Smooth muscle cell (in vitro differentiated cells): ENCODE results near the gene PPP2R2C. TPM values are rescaled to one million over a fixed set of nuclear protein-coding genes. Genes with fewer than 3 reads are reported as not detected.

ENCODE experiments used
- DNase-seq: peaks from one replicate; lab custom pipeline; 2025; ENCODE audit not compliant: unreplicated experiment; lab: John Stamatoyannopoulos, UW
- H2AFZ ChIP-seq: fragments of 200-600 bp; sonication (generic); 2 replicates; pipeline ENCODE4 v1.6.0; 2016; ENCODE audit warnings: antibody characterized with exemption, low read depth, mild to moderate bottlenecking
- H3F3A ChIP-seq: fragments of 200-600 bp; sonication (generic); 2 replicates; pipeline ENCODE4 v1.6.0; 2017; ENCODE audit warnings: antibody characterized with exemption, low read depth
- H3K27ac ChIP-seq: fragments of 200-600 bp; sonication (generic); 2 replicates; pipeline ENCODE4 v1.5.1; 2016; ENCODE audit warnings: low read depth, mild to moderate bottlenecking
- H3K27me3 ChIP-seq: fragments of 200-600 bp; sonication (generic); 2 replicates; pipeline ENCODE4 v1.6.1; 2016; ENCODE audit warnings: low read depth, mild to moderate bottlenecking
- H3K36me3 ChIP-seq: fragments of 200-600 bp; sonication (generic); 2 replicates; pipeline ENCODE4 v1.5.1; 2016; ENCODE audit warnings: low read depth
- H3K4me1 ChIP-seq: fragments of 200-600 bp; sonication (generic); 2 replicates; pipeline ENCODE4 v1.5.1; 2016; ENCODE audit warnings: low read depth
- H3K4me2 ChIP-seq: fragments of 200-600 bp; sonication (generic); 2 replicates; pipeline ENCODE4 v1.6.0; 2016; ENCODE audit warnings: mild to moderate bottlenecking
- H3K4me3 ChIP-seq: fragments of 200-600 bp; sonication (generic); 2 replicates; pipeline ENCODE4 v1.5.1; 2016; ENCODE audit warnings: mild to moderate bottlenecking
- H3K79me2 ChIP-seq: fragments of 200-600 bp; sonication (generic); 2 replicates; pipeline ENCODE4 v1.6.0; 2016; ENCODE audit warnings: low read depth, mild to moderate bottlenecking
- H3K9ac ChIP-seq: fragments of 200-600 bp; sonication (generic); 2 replicates; pipeline ENCODE4 v1.6.0; 2016; ENCODE audit warnings: low read depth
- H3K9me3 ChIP-seq: fragments of 200-600 bp; sonication (generic); replicated peaks from 2 replicates; pipeline ENCODE4 v1.5.1; 2016; ENCODE audit warnings: low read depth
- H4K20me1 ChIP-seq: fragments of 200-600 bp; sonication (generic); 2 replicates; pipeline ENCODE4 v1.6.0; 2016; ENCODE audit warnings: low read depth
- CTCF ChIP-seq: fragments of 200-600 bp; sonication (generic); IDR thresholded peaks from 2 replicates; pipeline ENCODE4 v1.5.1; 2017; ENCODE audit warnings: borderline replicate concordance, mild to moderate bottlenecking, antibody characterized with exemption; ENCODE audit not compliant: insufficient read depth, poor library complexity, severe bottlenecking
- WGBS: methylation state at CpG from one replicate; pipeline ENCODE4 v1.1.7; 2016; ENCODE audit warnings: low lambda C conversion rate; 5-methylcytosine and 5-hydroxymethylcytosine counted together
- polyA plus RNA-seq: library from polyadenylated mRNA; unstranded; fragments of >200 nt; fragmentation: Nextera tagmentation; extraction: Ambion mirVana; gene quantifications from 2 replicates; pipeline ENCODE4 v1.2.1, GENCODE V29; 2016
- total RNA-seq: library from RNA; depleted of rRNA; stranded (reverse); fragments of >200 nt; gene quantifications from 2 replicates; pipeline ENCODE4 v1.2.3, GENCODE V29; 2014

PPP2R2C gene
- total and polyA plus RNA-seq, 2 experiments from 2014 or later: 0.54 to 1.8 TPM

GRCh38 chr4:6517171-6517570 is 44.8 kb upstream of the PPP2R2C start:
- Histone ChIP-seq H3K4me2 (no peak overlapping the region), H3K9me3 (no peaks in the 10 kb centered on the region), H3F3A (no peaks in the 10 kb centered on the region), H2AFZ (no peak overlapping the region), H3K27me3 (no peaks in the 10 kb centered on the region), H3K27ac (no peak overlapping the region), H3K4me1 (no peaks in the 10 kb centered on the region), H3K9ac (no peak overlapping the region), H3K79me2 (no peaks in the 10 kb centered on the region), H4K20me1 (no peaks in the 10 kb centered on the region), H3K36me3 (no peaks in the 10 kb centered on the region), H3K4me3 (no peak overlapping the region)
- no peak for DNase-seq
- WGBS: 95% methylated on average over 2 of the region's 2 CpGs
- no peak for TF ChIP-seq CTCF

GRCh38 chr4:6516762-6517161 is 44.3 kb upstream of the PPP2R2C start:
- no peaks in the 10 kb centered on the region for H3F3A ChIP-seq
- no peaks in the 10 kb centered on the region for H3K9me3 ChIP-seq

GRCh38 chr4:6516281-6516680 is 43.9 kb upstream of the PPP2R2C start:
- WGBS: 88% methylated on average over 9 of the region's 9 CpGs
- no peaks in the 10 kb centered on the region for H3K27me3 ChIP-seq

More at GRCh38 chr4:6516762-6517161, 44.3 kb upstream of the PPP2R2C start:
- Histone ChIP-seq H3K4me1 (no peaks in the 10 kb centered on the region), H3K9ac (no peak overlapping the region), H3K4me2 (no peak overlapping the region), H3K4me3 (no peak overlapping the region), H3K79me2 (no peaks in the 10 kb centered on the region), H4K20me1 (no peaks in the 10 kb centered on the region), H3K27me3 (no peaks in the 10 kb centered on the region), H3K36me3 (no peaks in the 10 kb centered on the region), H2AFZ (no peak overlapping the region), H3K27ac (no peak overlapping the region)
- DNase-seq: no peak
- WGBS: 67% methylated on average over 8 of the region's 8 CpGs
- no peak for TF ChIP-seq CTCF

More at GRCh38 chr4:6516281-6516680, 43.9 kb upstream of the PPP2R2C start:
- no peak for TF ChIP-seq CTCF
- H3K9me3 ChIP-seq: no peaks in the 10 kb centered on the region
- H3K36me3 ChIP-seq: no peaks in the 10 kb centered on the region
- no peaks in the 10 kb centered on the region for H4K20me1 ChIP-seq
- no peaks in the 10 kb centered on the region for H3K4me1 ChIP-seq
- no peak overlapping the region for H3K4me2 ChIP-seq
- H3K79me2 ChIP-seq: no peaks in the 10 kb centered on the region
- no peak overlapping the region for H3K9ac ChIP-seq
- H2AFZ ChIP-seq: no peak overlapping the region
- no peak for DNase-seq
- no peak overlapping the region for H3K27ac ChIP-seq
- H3K4me3 ChIP-seq: no peak overlapping the region
- H3F3A ChIP-seq: no peaks in the 10 kb centered on the region
